Left ventricle myocardium inferior (tissue), 1 donor: ENCODE measurements around the gene SLC2A10. TPM values are rescaled to one million over a fixed set of nuclear protein-coding genes. Genes with fewer than 3 reads are reported as not detected.

Experiments
- DNase-seq: peaks from one replicate; pipeline ENCODE4 v3.0.0-alpha.2; 2020
- H3K27ac ChIP-seq: fragments of 200-600 bp; replicated peaks from 2 replicates; pipeline ENCODE4 v1.8.0; 2021
- H3K27me3 ChIP-seq: fragments of 200-600 bp; 2 replicates; pipeline ENCODE4 v1.8.0; 2021; ENCODE audit warnings: low read depth
- H3K36me3 ChIP-seq: fragments of 200-600 bp; 2 replicates; pipeline ENCODE4 v1.8.0; 2021
- H3K4me1 ChIP-seq: fragments of 200-600 bp; 2 replicates; pipeline ENCODE4 v1.8.0; 2021
- H3K4me3 ChIP-seq: fragments of 200-600 bp; 2 replicates; pipeline ENCODE4 v1.8.0; 2021; ENCODE audit warnings: mild to moderate bottlenecking, moderate library complexity
- H3K9me3 ChIP-seq: fragments of 200-600 bp; replicated peaks from 2 replicates; pipeline ENCODE4 v1.8.0; 2021
- CTCF ChIP-seq: fragments of 200-600 bp; IDR thresholded peaks from 2 replicates; pipeline ENCODE4 v1.8.0; 2021; ENCODE audit warnings: antibody characterized with exemption, mild to moderate bottlenecking, borderline replicate concordance
- intact Hi-C: fragments of 100-400 bp; cut with micrococcal nuclease; formaldehyde crosslinking; loops from one replicate; pipeline ENCODE4 v1.11.0; 2022
- total RNA-seq: library from RNA; stranded (reverse); fragmentation: NEBNext Ultra II Directional; extraction: Animal tissue kit (Norgen Biotek cat#: 25700); gene quantifications from one replicate; pipeline ENCODE4 v1.2.1, GENCODE V29; 2021
- donor health status: DM: no; HTN: yes; CAD: no; lungs with severe emphysema.

SLC2A10 gene
- total RNA-seq, 1 donor from 2014 or later: 2.8 TPM

GRCh38 chr20:46706242-46706641, 3.2 kb upstream of the SLC2A10 start:
- TF ChIP-seq CTCF: no peak
- intact Hi-C loops: no loop called here
- no peak for DNase-seq
- Histone ChIP-seq H3K27me3 (peaks cover 35% of the 10 kb centered on the region), H3K4me3 (no peak overlapping the region), H3K27ac (no peak overlapping the region), H3K9me3 (peaks cover 13% of the 10 kb centered on the region), H3K36me3 (no peaks in the 10 kb centered on the region), H3K4me1 (peaks cover 23% of the 10 kb centered on the region)

GRCh38 chr20:46708172-46708860, 1.1 kb upstream of the SLC2A10 start:
- intact Hi-C loops: no loop called here

GRCh38 chr20:46709055-46709458, 392 bp upstream of the SLC2A10 start:
- TF ChIP-seq CTCF: no peak
- Histone ChIP-seq H3K27me3 (peaks cover 20% of the 10 kb centered on the region), H3K27ac (peak overlapping the region; percentile 72), H3K4me3 (peak overlapping the region; percentile 79), H3K36me3 (no peaks in the 10 kb centered on the region), H3K9me3 (peaks cover 13% of the 10 kb centered on the region), H3K4me1 (peaks cover 28% of the 10 kb centered on the region)
- no peak for DNase-seq
- intact Hi-C loops: no loop called here

More at GRCh38 chr20:46708172-46708860, 1.1 kb upstream of the SLC2A10 start:
- Histone ChIP-seq H3K4me1 (peaks cover 28% of the 10 kb centered on the region), H3K36me3 (no peaks in the 10 kb centered on the region), H3K27me3 (peaks cover 23% of the 10 kb centered on the region), H3K9me3 (peaks cover 13% of the 10 kb centered on the region), H3K27ac (no peak overlapping the region), H3K4me3 (no peak overlapping the region)
- no peak for DNase-seq
- TF ChIP-seq CTCF: no peak

- H3K4me1 ChIP-seq: peaks cover 30% of the 10 kb centered on the region
- no peaks in the 10 kb centered on the region for H3K36me3 ChIP-seq
- peak overlapping the region; percentile 79 for H3K4me3 ChIP-seq
- intact Hi-C loops: no loop called here
- DNase-seq: no peak
- H3K9me3 ChIP-seq: peaks cover 13% of the 10 kb centered on the region
- peak overlapping the region; percentile 72 for H3K27ac ChIP-seq
- no peak for TF ChIP-seq CTCF
- H3K27me3 ChIP-seq: peaks cover 20% of the 10 kb centered on the region
These were observed 884 bp downstream of the SLC2A10 start for GRCh38 chr20:46710153-46710913.

- peaks cover under 1% of the 10 kb centered on the region for H3K9me3 ChIP-seq
- no peak overlapping the region for H3K4me3 ChIP-seq
- H3K4me1 ChIP-seq: peaks cover 34% of the 10 kb centered on the region
- H3K36me3 ChIP-seq: no peaks in the 10 kb centered on the region
- H3K27me3 ChIP-seq: peaks cover 20% of the 10 kb centered on the region
- no peak for DNase-seq
- intact Hi-C loops: no loop called here
- TF ChIP-seq CTCF: no peak
- H3K27ac ChIP-seq: no peak overlapping the region
These were observed 2.7 kb downstream of the SLC2A10 start for GRCh38 chr20:46712056-46712636.
